ENCODE measurements around the gene TIMM21. TPM values are rescaled to one million over a fixed set of nuclear protein-coding genes. Genes with fewer than 3 reads are reported as not detected.
A peak's percentile ranks its signal among the peaks of the same experiment; 100 is the strongest.

Gene TIMM21
- total RNA-seq, 1 experiment from 2014 or later = 82.0 TPM

GRCh38 chr18:74155276-74155675 is 7.0 kb downstream of the TIMM21 start:
- no peaks in the 10 kb centered on the region for H3K9me3 ChIP-seq (ENCODE audit: control insufficient read depth, insufficient read depth, low read depth, low read length)
- in situ Hi-C loops (cut with HindIII; ENCODE audit: low pct_unique_long_range_greater_than_20kb, low sequenced_read_pairs) (no loop called here), intact Hi-C loops (cut with micrococcal nuclease; ENCODE audit: unreplicated experiment) (no loop called here)
- DNase-seq (ENCODE audit: low read depth, low spot score) = no peak
- CTCF ChIA-PET = no interaction called here
- no TSS peak for BruUV-seq (replicated peaks)
- POLR2A ChIA-PET = no interaction called here
- H3K36me3 ChIP-seq (ENCODE audit: control insufficient read depth, insufficient read depth, low read length) = peaks cover 35% of the 10 kb centered on the region
- H3K27ac ChIP-seq (ENCODE audit: low read length) = no peak overlapping the region
- no peak overlapping the region for H3K4me3 ChIP-seq (ENCODE audit: low read depth in 2 of 2, low read length in 2 of 2)
- no peak for ATAC-seq
- H3K4me1 ChIP-seq (ENCODE audit: control insufficient read depth, insufficient read depth, low read length) = peaks cover under 1% of the 10 kb centered on the region; the same call in 1 of the 2 replicates
- no peak for TF ChIP-seq TCF7L2 (IDR thresholded peaks at IDR 0.05; ENCODE audit: low read depth, low read length)
- no peak for TF ChIP-seq SIN3A (IDR thresholded peaks at IDR 0.05; ENCODE audit: borderline replicate concordance, insufficient read depth, low read depth, low read length)
- TF ChIP-seq REST (IDR thresholded peaks at IDR 0.05; ENCODE audit: insufficient read depth in 1 of 2, low read depth in 2 of 2, low read length in 1 of 2) = no peak
- no peak for TF ChIP-seq POLR2AphosphoS5 (IDR thresholded peaks at IDR 0.05; ENCODE audit: low read depth, low read length)
- H3K27me3 ChIP-seq (ENCODE audit: control insufficient read depth, insufficient read depth, low read length) = no peaks in the 10 kb centered on the region

- ChIA-PET CTCF (no interaction called here), POLR2A (no interaction called here)
- intact Hi-C loops (cut with micrococcal nuclease; ENCODE audit: unreplicated experiment) = no loop called here
- peaks cover 6% of the 10 kb centered on the region for H3K36me3 ChIP-seq (ENCODE audit: control insufficient read depth, insufficient read depth, low read length)
- peaks cover 3% of the 10 kb centered on the region; the same call in 1 of the 2 replicates for H3K4me1 ChIP-seq (ENCODE audit: control insufficient read depth, insufficient read depth, low read length)
- no peaks in the 10 kb centered on the region for H3K9me3 ChIP-seq (ENCODE audit: control insufficient read depth, insufficient read depth, low read depth, low read length)
- no peak overlapping the region for H3K27ac ChIP-seq (ENCODE audit: low read length)
- ATAC-seq (no peak), DNase-seq (ENCODE audit: low read depth, low spot score) (no peak)
- H3K4me3 ChIP-seq (ENCODE audit: low read depth in 2 of 2, low read length in 2 of 2) = no peak overlapping the region
- peaks cover under 1% of the 10 kb centered on the region; the same call in 1 of the 2 replicates for H3K27me3 ChIP-seq (ENCODE audit: control insufficient read depth, insufficient read depth, low read length)
- TF ChIP-seq CTCF (IDR thresholded peaks at IDR 0.05) (0 out of 2 replicates have a peak, but pooled peaks have one; percentile 18), TCF7L2 (IDR thresholded peaks at IDR 0.05; ENCODE audit: low read depth, low read length) (no peak), POLR2AphosphoS5 (IDR thresholded peaks at IDR 0.05; ENCODE audit: low read depth, low read length) (no peak), REST (IDR thresholded peaks at IDR 0.05; ENCODE audit: insufficient read depth in 1 of 2, low read depth in 2 of 2, low read length in 1 of 2) (no peak), SIN3A (IDR thresholded peaks at IDR 0.05; ENCODE audit: borderline replicate concordance, insufficient read depth, low read depth, low read length) (no peak)
- BruUV-seq (replicated peaks) = no TSS peak
- in situ Hi-C loops (cut with HindIII; ENCODE audit: low pct_unique_long_range_greater_than_20kb, low sequenced_read_pairs) = no loop called here
Observed at GRCh38 chr18:74163019-74163660, 14.8 kb downstream of the TIMM21 start.
